ENCODE results near the gene BTNL3. TPM values are rescaled to one million over a fixed set of nuclear protein-coding genes. Genes with fewer than 3 reads are reported as not detected.

Gene BTNL3

Small RNA genes lying within 50 kb of the gene (small RNA-seq; reads per million reads assigned to genes)
- gene MIR8089 (ENCODE audit: low read depth) (not detected), gene RNU6-1036P (ENCODE audit: low read depth) (not detected), gene RPS29P12 (ENCODE audit: low read depth) (not detected)
